HepG2 (cell line): ENCODE data around the gene HDAC4.

Experiments
- MTA3 ChIP-seq: sonication (generic); formaldehyde crosslinking; IDR thresholded peaks from 2 replicates; pipeline ENCODE4 v1.4.0; 2020; ENCODE audit warnings: missing genetic modification reagents
- SP1 ChIP-seq, 2 experiments: fragments of 450-650 bp in 1 of 2; sonication (generic) in 1 of 2; formaldehyde crosslinking in 1 of 2; IDR thresholded peaks; 2 replicates each; pipeline versions ENCODE4 v1.4.0 to v1.6.1; 2016 to 2020; ENCODE audit warnings: missing genetic modification reagents in 1 of 2
- TAF1 ChIP-seq: sonication (generic); formaldehyde crosslinking; IDR thresholded peaks from 2 replicates; pipeline ENCODE4 v1.4.0; 2020; ENCODE audit warnings: missing genetic modification reagents
- ZSCAN25 ChIP-seq: sonication (generic); formaldehyde crosslinking; IDR thresholded peaks from 2 replicates; pipeline ENCODE4 v1.8.0; 2022; ENCODE audit warnings: mild to moderate bottlenecking, missing genetic modification reagents

DNA sequence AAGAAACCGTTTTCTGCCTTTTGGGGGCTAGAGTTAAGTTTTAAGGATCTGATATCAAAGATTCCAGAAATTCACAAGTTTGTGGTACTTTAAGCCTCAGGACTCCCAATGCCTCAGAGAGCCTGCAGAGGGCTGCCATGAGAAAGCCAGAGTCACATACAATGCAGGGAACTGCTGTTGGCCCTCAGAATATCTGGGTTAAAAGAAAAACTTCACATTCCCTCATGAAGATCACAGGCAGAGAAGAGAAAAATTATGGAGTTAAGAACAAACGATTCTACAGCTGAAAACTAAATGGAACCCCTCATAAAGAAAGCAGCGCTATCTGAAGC is 39.5 kb downstream of the HDAC4 start:
- TF ChIP-seq SP1 (IDR thresholded peaks at IDR 0.05) (no peak), SP1 (CRISPR knock-in tag; IDR thresholded peaks at IDR 0.05) (no peak), MTA3 (CRISPR knock-in tag) (no peak), TAF1 (CRISPR knock-in tag) (no peak), ZSCAN25 (CRISPR knock-in tag) (no peak)
